PC-9 (cell line): ENCODE measurements around the gene KIF26B. TPM values are rescaled to one million over a fixed set of nuclear protein-coding genes. Genes with fewer than 3 reads are reported as not detected.

Experiments
- BruUV-seq: library from RNA; stranded (reverse); fragments of 400-500 nt; replicated peaks from 2 replicates; lab custom pipeline; 2021; lab: Mats Ljungman, UMichigan
- CTCF ChIA-PET: fragments of 300-600 bp; sonication (Branson Sonifier 250); formaldehyde crosslinking; loops from one replicate; lab custom pipeline; 2022; ENCODE audit warnings: antibody characterized with exemption; lab: Charles Lee
- POLR2A ChIA-PET: fragments of 300-600 bp; sonication (Branson Sonifier 250); formaldehyde crosslinking; loops from one replicate; lab custom pipeline; 2022; ENCODE audit warnings: antibody characterized with exemption; ENCODE audit not compliant: unreplicated experiment; lab: Charles Lee
- DNase-seq, 2 experiments: peaks; one replicate each; pipeline versions ENCODE4 v3.0.0 to v3.0.0-alpha.2; 2015 to 2022; ENCODE audit warnings: mixed read lengths in 1 of 2
- H2AFZ ChIP-seq: fragments of 200-600 bp; sonication (generic); 2 replicates; pipeline ENCODE4 v1.8.1; 2017; ENCODE audit warnings: antibody characterized with exemption
- H3F3A ChIP-seq: fragments of 200-600 bp; sonication (generic); 2 replicates; pipeline ENCODE4 v1.8.1; 2017; ENCODE audit warnings: antibody characterized with exemption, mild to moderate bottlenecking, low read depth; ENCODE audit not compliant: insufficient read depth
- H3K27ac ChIP-seq: fragments of 200-600 bp; sonication (generic); 2 replicates; pipeline ENCODE4 v1.6.1; 2016; ENCODE audit warnings: mixed run types
- H3K27me3 ChIP-seq: fragments of 200-600 bp; sonication (generic); 2 replicates; pipeline ENCODE4 v1.6.1; 2016; ENCODE audit warnings: low read depth, mixed run types; ENCODE audit not compliant: insufficient read depth
- H3K36me3 ChIP-seq: fragments of 200-600 bp; sonication (generic); 2 replicates; pipeline ENCODE4 v1.6.1; 2016; ENCODE audit warnings: low read depth, mixed run types
- H3K4me1 ChIP-seq: fragments of 200-600 bp; sonication (generic); replicated peaks from 2 replicates; pipeline ENCODE4 v1.6.1; 2016; ENCODE audit warnings: mixed run types; ENCODE audit not compliant: insufficient read depth
- H3K4me2 ChIP-seq: fragments of 200-600 bp; sonication (generic); 2 replicates; pipeline ENCODE4 v1.6.1; 2017; ENCODE audit warnings: mixed run types
- H3K4me3 ChIP-seq: fragments of 200-600 bp; sonication (generic); 2 replicates; pipeline ENCODE4 v1.6.1; 2016; ENCODE audit warnings: mixed run types
- H3K79me2 ChIP-seq: fragments of 200-600 bp; sonication (generic); 2 replicates; pipeline ENCODE4 v1.6.1; 2017; ENCODE audit warnings: low read depth, mixed run types
- H3K9me2 ChIP-seq: fragments of 200-600 bp; sonication (generic); 2 replicates; pipeline ENCODE4 v1.8.1; 2017; ENCODE audit warnings: mild to moderate bottlenecking; ENCODE audit not compliant: insufficient read depth
- H3K9me3 ChIP-seq: fragments of 200-600 bp; sonication (generic); 2 replicates; pipeline ENCODE4 v1.8.1; 2016; ENCODE audit warnings: low read depth; ENCODE audit not compliant: insufficient read depth
- H4K20me1 ChIP-seq: fragments of 200-600 bp; sonication (generic); 2 replicates; pipeline ENCODE4 v1.8.1; 2017; ENCODE audit not compliant: insufficient read depth
- CTCF ChIP-seq: fragments of 200-600 bp; sonication (generic); conservative IDR thresholded peaks from 2 replicates; pipeline ENCODE4 v1.6.1; 2017; ENCODE audit warnings: mixed run types, antibody characterized with exemption, mild to moderate bottlenecking, moderate library complexity
- EZH2 ChIP-seq: fragments of 200-600 bp; sonication (generic); IDR thresholded peaks from 2 replicates; pipeline ENCODE4 v1.8.0; 2017; ENCODE audit warnings: antibody characterized with exemption, low read depth
- intact Hi-C: fragments of 100-400 bp; cut with micrococcal nuclease; formaldehyde crosslinking; loops from one replicate; pipeline ENCODE4 v1.10.0; 2022; ENCODE audit not compliant: unreplicated experiment
- total RNA-seq: library from RNA; stranded (reverse); gene quantifications from 2 replicates; pipeline ENCODE4 v1.2.3, GENCODE V29; 2021

The KIF26B gene
- total RNA-seq, 1 experiment from 2014 or later = 0.11 TPM

- H4K20me1 ChIP-seq = no peaks in the 10 kb centered on the region
These were observed 392.1 kb downstream of the KIF26B start for GRCh38 chr1:245546875-245547274.

GRCh38 chr1:245549996-245550719 is 395.4 kb downstream of the KIF26B start:
- no peaks in the 10 kb centered on the region for H3K9me2 ChIP-seq
- no peaks in the 10 kb centered on the region for H4K20me1 ChIP-seq
- TF ChIP-seq CTCF (no peak), EZH2 (no peak)
- H2AFZ ChIP-seq = no peak overlapping the region
- H3K79me2 ChIP-seq = no peaks in the 10 kb centered on the region
- POLR2A ChIA-PET = no interaction called here
- H3F3A ChIP-seq = no peaks in the 10 kb centered on the region
- H3K9me3 ChIP-seq = no peaks in the 10 kb centered on the region
- H3K36me3 ChIP-seq = no peaks in the 10 kb centered on the region
- no peak overlapping the region for H3K4me2 ChIP-seq
- no peak overlapping the region for H3K4me3 ChIP-seq
- DNase-seq = no peak
- peaks cover 96% of the 10 kb centered on the region for H3K27me3 ChIP-seq
- no peak overlapping the region for H3K27ac ChIP-seq
- CTCF ChIA-PET = no interaction called here
- intact Hi-C loops = no loop called here
- H3K4me1 ChIP-seq = no peaks in the 10 kb centered on the region
- no TSS peak for BruUV-seq

More at GRCh38 chr1:245546875-245547274, 392.1 kb downstream of the KIF26B start:
- no peak overlapping the region for H2AFZ ChIP-seq
- ChIA-PET CTCF (no interaction called here), POLR2A (no interaction called here)
- no peak overlapping the region for H3K27ac ChIP-seq
- DNase-seq = no peak
- no peaks in the 10 kb centered on the region for H3K9me3 ChIP-seq
- H3K27me3 ChIP-seq = peaks cover 76% of the 10 kb centered on the region
- H3K9me2 ChIP-seq = no peaks in the 10 kb centered on the region
- no peak for TF ChIP-seq EZH2
- no peaks in the 10 kb centered on the region for H3F3A ChIP-seq
- no TSS peak for BruUV-seq
- H3K4me1 ChIP-seq = no peaks in the 10 kb centered on the region
- no peaks in the 10 kb centered on the region for H3K36me3 ChIP-seq
- no peak overlapping the region for H3K4me2 ChIP-seq
- intact Hi-C loops = no loop called here
- no peaks in the 10 kb centered on the region for H3K79me2 ChIP-seq
- no peak overlapping the region for H3K4me3 ChIP-seq

- Histone ChIP-seq H2AFZ (no peak overlapping the region), H3K4me2 (no peak overlapping the region), H3K79me2 (no peaks in the 10 kb centered on the region), H3K9me3 (no peaks in the 10 kb centered on the region), H3K4me3 (no peak overlapping the region), H3K9me2 (no peaks in the 10 kb centered on the region), H3K4me1 (no peaks in the 10 kb centered on the region), H3K36me3 (no peaks in the 10 kb centered on the region), H3K27ac (no peak overlapping the region), H4K20me1 (no peaks in the 10 kb centered on the region), H3F3A (no peaks in the 10 kb centered on the region), H3K27me3 (peaks cover 99% of the 10 kb centered on the region)
- no peak for DNase-seq
- ChIA-PET CTCF (no interaction called here), POLR2A (no interaction called here)
- no peak for TF ChIP-seq EZH2
- intact Hi-C loops = no loop called here
- BruUV-seq = no TSS peak
These were observed 395.9 kb downstream of the KIF26B start for GRCh38 chr1:245550720-245551043.

- intact Hi-C loops = no loop called here
- Histone ChIP-seq H3F3A (no peaks in the 10 kb centered on the region), H3K4me1 (no peaks in the 10 kb centered on the region), H2AFZ (no peak overlapping the region), H3K27me3 (peaks cover 99% of the 10 kb centered on the region), H3K9me3 (no peaks in the 10 kb centered on the region), H3K36me3 (no peaks in the 10 kb centered on the region), H3K79me2 (no peaks in the 10 kb centered on the region), H3K27ac (no peak overlapping the region), H3K4me2 (no peak overlapping the region), H3K4me3 (no peak overlapping the region), H3K9me2 (no peaks in the 10 kb centered on the region), H4K20me1 (no peaks in the 10 kb centered on the region)
- POLR2A ChIA-PET = no interaction called here
- CTCF ChIA-PET = no interaction called here
- TF ChIP-seq CTCF (no peak), EZH2 (no peak)
- no TSS peak for BruUV-seq
- no peak for DNase-seq
These were observed 396.8 kb downstream of the KIF26B start for GRCh38 chr1:245551536-245551935.
